Measurements from ENCODE around the gene MCCD1.

GRCh38 chr6:31534521-31535040 is 5.8 kb downstream of the MCCD1 start:
- no peak for TF ChIP-seq ZNF532 (CRISPR knock-in tag; IDR thresholded peaks at IDR 0.05; ENCODE audit: borderline replicate concordance)
- no peak for TF ChIP-seq CTCF (IDR thresholded peaks at IDR 0.05)
- no peak for TF ChIP-seq IRF2 (CRISPR knock-in tag; IDR thresholded peaks at IDR 0.05; ENCODE audit: borderline replicate concordance, low read depth)
- no peak for TF ChIP-seq SMAD4 (CRISPR knock-in tag; IDR thresholded peaks at IDR 0.05)
- no peak for TF ChIP-seq E2F4 (CRISPR knock-in tag; IDR thresholded peaks at IDR 0.05; ENCODE audit: borderline replicate concordance, low read depth)
- no peak for TF ChIP-seq USF1 (CRISPR knock-in tag; IDR thresholded peaks at IDR 0.05)
- no peak for TF ChIP-seq ZNF121 (CRISPR knock-in tag; IDR thresholded peaks at IDR 0.05)
- TF ChIP-seq ZBTB21 (CRISPR knock-in tag; IDR thresholded peaks at IDR 0.05; ENCODE audit: borderline replicate concordance): no peak
- TF ChIP-seq ATF3 (CRISPR knock-in tag; conservative IDR thresholded peaks at IDR 0.05): no peak
- no peak for TF ChIP-seq RELA (CRISPR knock-in tag; IDR thresholded peaks at IDR 0.05; ENCODE audit: borderline replicate concordance)
